Thymus (tissue), 14 donors: ENCODE measurements around the gene NHLRC3. TPM values are rescaled to one million over a fixed set of nuclear protein-coding genes. Genes with fewer than 3 reads are reported as not detected.
"Not testable (repeated sequence)": the region's sequence is repeated elsewhere in the genome, so short reads cannot be mapped to it uniquely, and the experiment has no call there.

ENCODE experiments used
- DNase-seq, 9 donors: peaks; one replicate each; pipeline ENCODE4 v3.0.0-alpha.2; 2013; ENCODE audit warnings: low spot score in 9 of 9, low read depth in 6 of 9, missing footprints in 1 of 9
- H3K27ac ChIP-seq, 2 donors: one replicate each; pipeline ENCODE4 v1.5.1; 2013; ENCODE audit warnings: control low read depth in 1 of 2, low read depth in 1 of 2, low read length in 1 of 2, mild to moderate bottlenecking in 1 of 2, moderate library complexity in 1 of 2
- H3K27me3 ChIP-seq, 2 donors: one replicate each; pipeline ENCODE4 v1.5.1; 2013; ENCODE audit warnings: low read length in 1 of 2; ENCODE audit not compliant: control insufficient read depth in 2 of 2, insufficient read depth in 1 of 2
- H3K36me3 ChIP-seq, 2 donors: one replicate each; pipeline ENCODE4 v1.5.1; 2013; ENCODE audit warnings: low read length in 1 of 2, mild to moderate bottlenecking in 1 of 2, moderate library complexity in 1 of 2; ENCODE audit not compliant: control insufficient read depth in 2 of 2, insufficient read depth in 2 of 2
- H3K4me1 ChIP-seq, 2 donors: one replicate each; pipeline ENCODE4 v1.5.1; 2013; ENCODE audit warnings: low read length in 2 of 2; ENCODE audit not compliant: control insufficient read depth in 2 of 2, insufficient read depth in 2 of 2
- H3K4me3 ChIP-seq, 2 donors: one replicate each; pipeline ENCODE4 v1.5.1; 2013; ENCODE audit warnings: low read length in 2 of 2, control low read depth in 1 of 2, mild to moderate bottlenecking in 1 of 2
- H3K9me3 ChIP-seq, 2 donors: one replicate each; pipeline ENCODE4 v1.5.1; 2013; ENCODE audit warnings: low read length in 1 of 2, mild to moderate bottlenecking in 1 of 2; ENCODE audit not compliant: control insufficient read depth in 2 of 2, insufficient read depth in 1 of 2
- WGBS: extraction: QIAGEN DNeasy Blood & Tissue Kit; methylation state at CpG from one replicate; pipeline ENCODE4 v1.1.7; 2013; 5-methylcytosine and 5-hydroxymethylcytosine counted together
- long read RNA-seq, 10 donors: transcript quantifications; one replicate each; lab custom pipeline, GENCODE V29; 2026
- polyA plus RNA-seq: library from polyadenylated mRNA; stranded (reverse); fragments of 200-250 nt; gene quantifications from one replicate; pipeline ENCODE4 v1.2.3, GENCODE V29; 2013
- total RNA-seq: library from RNA; stranded (reverse); fragments of 120-200 nt; gene quantifications from one replicate; pipeline ENCODE4 v1.2.4, GENCODE V29; 2013
- donor health status: healthy.

The NHLRC3 gene, protein sequence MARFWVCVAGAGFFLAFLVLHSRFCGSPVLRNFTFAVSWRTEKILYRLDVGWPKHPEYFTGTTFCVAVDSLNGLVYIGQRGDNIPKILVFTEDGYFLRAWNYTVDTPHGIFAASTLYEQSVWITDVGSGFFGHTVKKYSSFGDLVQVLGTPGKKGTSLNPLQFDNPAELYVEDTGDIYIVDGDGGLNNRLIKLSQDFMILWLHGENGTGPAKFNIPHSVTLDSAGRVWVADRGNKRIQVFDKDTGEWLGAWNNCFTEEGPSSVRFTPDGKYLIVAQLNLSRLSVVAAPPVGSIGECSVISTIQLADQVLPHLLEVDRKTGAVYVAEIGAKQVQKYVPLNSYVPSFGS
- total RNA-seq (16.0 TPM), polyA plus RNA-seq (19.0 TPM)
- long read RNA-seq, donor 1, result 0 reads
- long read RNA-seq, donor 2, result 0 reads
- long read RNA-seq, donor 3, partial matches to known transcripts, result 7 of 12 reads
- long read RNA-seq, donor 3, other reads (novel, unspliced or antisense), result 0 of 12 reads
- long read RNA-seq, donor 4, result 0 reads
- long read RNA-seq, donor 5, partial matches to known transcripts, result 0 of 6 reads
- long read RNA-seq, donor 5, other reads (novel, unspliced or antisense), result 0 of 6 reads
- long read RNA-seq, donor 6, partial matches to known transcripts, result 0 of 2 reads
- long read RNA-seq, donor 6, other reads (novel, unspliced or antisense), result 0 of 2 reads
- long read RNA-seq, donor 7, partial matches to known transcripts, result 0 of 2 reads
- long read RNA-seq, donor 7, other reads (novel, unspliced or antisense), result 0 of 2 reads
- long read RNA-seq, donor 8, partial matches to known transcripts, result 9 of 10 reads
- long read RNA-seq, donor 8, other reads (novel, unspliced or antisense), result 0 of 10 reads
- long read RNA-seq, donor 9, partial matches to known transcripts, result 0 of 2 reads
- long read RNA-seq, donor 9, other reads (novel, unspliced or antisense), result 0 of 2 reads
- long read RNA-seq, donor 10, partial matches to known transcripts, result 0 of 6 reads
- long read RNA-seq, donor 10, other reads (novel, unspliced or antisense), result 0 of 6 reads

- Histone ChIP-seq H3K9me3 (no peaks in the 10 kb centered on the region), H3K4me1 (peaks cover 5 to 7% of the 10 kb centered on the region in 2 donors), H3K27ac (peak within 1 kb of the TSS; percentile 89 to 94), H3K36me3 (no peaks in the 10 kb centered on the region), H3K4me3 (peak within 1 kb of the TSS; percentile 93 to 98), H3K27me3 (no peaks in the 10 kb centered on the region)
- DNase-seq, result peak; percentile 82 to 95 (median 87)
- under 1% methylated on average over 41 of the region's 41 CpGs for WGBS
These were observed at the start of gene NHLRC3, which contains the start of gene PROSER1 for GRCh38 chr13:39037880-39038568. Gene NHLRC3 (plus strand): TSS chr13:39038456. CDS start chr13:39038640, 184 bp downstream. Gene PROSER1 (minus strand): TSS chr13:39038089. CDS start chr13:39037242, 847 bp downstream.

- H3K27ac ChIP-seq, result no peak within 1 kb of the TSS
- no peaks in the 10 kb centered on the region for H3K4me1 ChIP-seq
- no peaks in the 10 kb centered on the region for H3K27me3 ChIP-seq
- DNase-seq, result no peak
- H3K36me3 ChIP-seq, result no peaks in the 10 kb centered on the region
- H3K9me3 ChIP-seq, result no peaks in the 10 kb centered on the region
- no peak within 1 kb of the TSS for H3K4me3 ChIP-seq
These were observed 47.6 kb upstream of the NHLRC3 start, which contains the start of gene STOML3 for GRCh38 chr13:38990693-38991092. Gene STOML3 (minus strand): TSS chr13:38990831. CDS start chr13:38990721, 110 bp downstream.

- Histone ChIP-seq H3K9me3 (no peaks in the 10 kb centered on the region), H3K36me3 (no peaks in the 10 kb centered on the region), H3K27me3 (no peaks in the 10 kb centered on the region), H3K27ac (no peak overlapping the region), H3K4me3 (no peak overlapping the region), H3K4me1 (no peaks in the 10 kb centered on the region)
- 84% methylated on average over 4 of the region's 4 CpGs for WGBS
- no peak for DNase-seq
These were observed 44.9 kb upstream of the NHLRC3 start for GRCh38 chr13:38993381-38993780.

GRCh38 chr13:38998739-38999138, 39.5 kb upstream of the NHLRC3 start:
- no peaks in the 10 kb centered on the region for H3K27me3 ChIP-seq
- WGBS, result 93% methylated on average over 3 of the region's 3 CpGs
- H3K36me3 ChIP-seq, result no peaks in the 10 kb centered on the region
- H3K4me3 ChIP-seq, result no peak overlapping the region
- no peaks in the 10 kb centered on the region for H3K9me3 ChIP-seq
- no peaks in the 10 kb centered on the region for H3K4me1 ChIP-seq
- no peak for DNase-seq
- no peak overlapping the region for H3K27ac ChIP-seq

DNA sequence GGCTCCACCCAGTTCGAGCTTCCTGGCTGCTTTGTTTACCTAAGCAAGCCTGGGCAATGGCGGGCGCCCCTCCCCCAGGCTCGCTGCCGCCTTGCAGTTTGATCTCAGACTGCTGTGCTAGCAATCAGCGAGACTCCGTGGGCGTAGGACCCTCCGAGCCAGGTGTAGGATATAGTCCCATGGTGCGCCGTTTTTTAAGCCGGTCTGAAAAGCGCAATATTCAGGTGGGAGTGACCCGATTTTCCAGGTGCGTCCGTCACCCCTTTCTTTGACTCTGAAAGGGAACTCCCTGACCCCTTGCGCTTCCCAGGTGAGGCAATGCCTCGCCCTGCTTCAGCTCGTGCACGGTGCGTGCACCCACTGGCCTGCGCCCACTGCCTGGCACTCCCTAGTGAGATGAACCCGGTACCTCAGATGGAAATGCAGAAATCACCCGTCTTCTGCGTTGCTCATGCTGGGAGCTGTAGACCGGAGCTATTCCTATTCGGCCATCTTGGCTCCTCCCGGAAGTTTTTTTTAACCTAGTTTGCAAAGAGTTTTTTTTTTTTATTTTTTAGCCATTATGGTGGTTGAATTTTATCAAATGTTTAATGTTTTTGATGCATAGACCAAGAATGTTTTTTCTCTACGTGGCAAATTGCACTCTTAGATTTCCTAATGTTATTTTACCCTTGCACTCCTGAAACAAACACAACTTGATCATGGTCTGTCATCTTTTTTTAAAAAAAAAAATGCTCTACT, 31.7 kb upstream of the NHLRC3 start:
- not testable (repeated sequence) for DNase-seq, H3K4me3 ChIP-seq, H3K27ac ChIP-seq, H3K27me3 ChIP-seq, H3K4me1 ChIP-seq, H3K9me3 ChIP-seq
- WGBS, result 87% methylated on average over 29 of the region's 29 CpGs
- H3K36me3 ChIP-seq, result peaks cover 3 to 13% of the 10 kb centered on the region in 2 donors

- whole genome bisulfite sequencing, result 98% methylated on average over 7 of the region's 7 CpGs
- Histone ChIP-seq H3K9me3 (no peaks in the 10 kb centered on the region), H3K27ac (no peak overlapping the region), H3K36me3 (peaks cover 38 to 54% of the 10 kb centered on the region in 2 donors), H3K4me3 (no peak overlapping the region), H3K27me3 (no peaks in the 10 kb centered on the region), H3K4me1 (no peaks in the 10 kb centered on the region)
- DNase-seq, result no peak
These were observed 25.6 kb upstream of the NHLRC3 start for GRCh38 chr13:39012608-39013007.

DNA sequence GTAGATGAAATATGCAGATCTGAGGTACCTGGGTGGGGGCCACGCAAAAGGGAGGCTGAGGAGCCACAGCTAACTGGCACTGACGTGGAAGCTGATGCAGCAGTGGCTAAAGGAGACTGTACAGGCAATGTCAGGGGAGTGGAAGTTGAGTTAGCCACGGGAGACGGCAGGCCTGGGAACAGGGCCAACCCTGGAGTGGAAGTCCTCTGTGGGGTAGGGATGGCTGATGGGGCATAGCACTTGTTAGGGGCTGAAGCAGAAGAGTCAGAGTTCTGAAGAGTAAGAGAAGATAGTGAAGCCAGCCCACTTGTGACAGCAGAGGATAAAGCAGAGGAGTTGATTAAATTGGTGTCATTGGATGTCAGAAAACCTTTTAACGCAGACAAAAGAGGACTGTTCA, 24.8 kb upstream of the NHLRC3 start:
- 96% methylated on average over 5 of the region's 5 CpGs for WGBS
- no peak for DNase-seq
- Histone ChIP-seq H3K4me1 (no peaks in the 10 kb centered on the region), H3K9me3 (no peaks in the 10 kb centered on the region), H3K27ac (no peak overlapping the region), H3K27me3 (no peaks in the 10 kb centered on the region), H3K4me3 (no peak overlapping the region), H3K36me3 (peaks cover 41 to 60% of the 10 kb centered on the region in 2 donors)

- H3K27ac ChIP-seq, result no peak overlapping the region
- WGBS, result 86% methylated on average over 1 of the region's 1 CpG
- H3K9me3 ChIP-seq, result no peaks in the 10 kb centered on the region
- H3K4me3 ChIP-seq, result no peak overlapping the region
- H3K27me3 ChIP-seq, result no peaks in the 10 kb centered on the region
- DNase-seq, result no peak
- no peaks in the 10 kb centered on the region for H3K4me1 ChIP-seq
- H3K36me3 ChIP-seq, result peaks cover 43 to 55% of the 10 kb centered on the region in 2 donors
These were observed 22.2 kb upstream of the NHLRC3 start for GRCh38 chr13:39016087-39016486.
